MV-4-11 (cell line): ENCODE data around the gene RAB3C.
A peak's percentile ranks its signal among the peaks of the same experiment; 100 is the strongest.

ENCODE experiments used
- DNase-seq: peaks from one replicate; lab custom pipeline; 2025; lab: John Stamatoyannopoulos, UW

RAB3C gene

GRCh38 chr5:58885260-58885659, 302.4 kb downstream of the RAB3C start:
- no peak for DNase-seq

DNA sequence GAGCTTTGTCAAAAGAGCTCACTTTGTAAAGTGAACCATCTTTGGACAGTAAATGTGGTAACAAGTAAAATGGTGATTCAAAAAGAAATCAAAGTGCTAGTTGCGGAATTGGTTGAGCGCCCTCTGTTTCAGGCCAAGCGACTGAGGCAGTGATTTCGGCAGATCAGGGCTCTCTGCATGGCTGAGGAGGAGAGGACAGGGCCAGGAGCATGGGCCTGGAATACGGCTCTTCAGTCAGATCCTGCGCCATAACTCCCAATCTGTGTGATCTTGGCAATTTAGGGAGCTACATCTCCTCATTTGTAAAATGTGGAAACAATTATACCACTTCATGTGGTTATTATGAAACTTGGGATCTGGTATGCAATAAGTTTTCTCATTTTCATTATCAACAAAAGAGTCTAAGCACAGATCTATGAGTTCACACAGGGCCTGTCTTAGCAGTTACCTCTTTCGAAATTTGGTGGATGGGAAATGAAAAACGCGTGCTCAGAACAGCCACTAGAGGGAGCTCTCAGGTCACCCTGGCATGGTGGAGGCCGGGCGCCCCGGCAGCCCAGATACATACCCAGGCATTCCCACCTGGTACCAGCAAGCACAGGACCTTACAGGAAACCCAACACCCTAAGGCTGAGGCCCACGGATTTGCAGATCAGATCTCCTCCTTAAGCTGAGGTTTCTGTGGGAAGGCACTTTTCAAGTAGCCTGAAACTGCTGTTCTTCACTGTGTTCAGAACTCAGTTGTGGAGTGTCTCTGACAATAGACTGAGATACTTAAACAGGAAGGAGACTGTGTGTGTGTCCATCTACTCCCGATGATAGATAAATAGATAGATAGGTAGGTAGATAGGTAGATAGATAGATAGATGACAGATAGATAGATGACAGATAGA, 303.7 kb downstream of the RAB3C start:
- peak; percentile 53 for DNase-seq

- DNase-seq, result no peak
Observed at GRCh38 chr5:58887311-58887710, 304.4 kb downstream of the RAB3C start.

DNA sequence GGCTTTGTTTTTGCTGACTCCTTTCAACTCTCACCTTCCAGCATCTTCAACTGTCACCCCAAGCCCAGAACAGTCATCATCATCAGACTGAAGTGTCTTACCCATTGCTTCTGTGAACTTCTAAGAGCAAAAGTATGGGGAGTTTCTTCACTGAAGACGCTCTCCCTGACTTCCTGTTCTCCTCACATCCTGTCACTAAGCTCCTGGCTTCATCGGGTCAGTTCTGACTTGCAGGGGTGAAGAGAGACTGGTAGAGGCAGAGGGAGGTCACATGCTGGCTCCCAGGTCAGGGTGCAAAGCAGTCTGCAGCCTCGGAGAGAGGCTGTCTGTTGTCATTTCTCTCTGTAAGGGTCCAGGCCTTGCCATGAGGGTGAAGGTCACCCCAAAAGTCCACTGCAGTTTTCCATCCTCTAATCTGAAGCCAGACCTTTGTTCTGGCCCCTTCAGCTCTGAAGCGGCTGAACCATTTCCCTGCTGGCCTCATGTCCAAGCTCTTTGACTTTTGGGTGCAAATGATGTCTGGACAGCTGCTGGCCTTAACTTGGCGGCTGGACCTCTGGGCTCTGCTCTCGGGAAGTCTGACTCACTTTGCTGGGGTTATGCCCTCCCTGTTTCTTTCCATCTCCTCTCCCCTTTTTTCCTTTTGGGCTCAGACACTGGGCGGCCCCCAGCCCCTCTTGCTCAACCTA, 305.0 kb downstream of the RAB3C start:
- DNase-seq, result peak; percentile 41

- DNase-seq, result no peak
Observed at GRCh38 chr5:58890265-58890664, 307.4 kb downstream of the RAB3C start.

GRCh38 chr5:58890701-58891085, 307.8 kb downstream of the RAB3C start:
- DNase-seq, result no peak

- DNase-seq, result peak; percentile 47
Observed at GRCh38 chr5:58891086-58891970, 308.5 kb downstream of the RAB3C start.

GRCh38 chr5:58891971-58892343, 309.1 kb downstream of the RAB3C start:
- no peak for DNase-seq

GRCh38 chr5:58893551-58893950, 310.7 kb downstream of the RAB3C start:
- no peak for DNase-seq

GRCh38 chr5:58898006-58898405, 315.1 kb downstream of the RAB3C start:
- DNase-seq, result no peak

GRCh38 chr5:58898538-58898937, 315.7 kb downstream of the RAB3C start:
- no peak for DNase-seq

- DNase-seq, result no peak
Observed at GRCh38 chr5:58901271-58901670, 318.4 kb downstream of the RAB3C start.

GRCh38 chr5:58902305-58902704, 319.4 kb downstream of the RAB3C start:
- no peak for DNase-seq

GRCh38 chr5:58902765-58903164, 319.9 kb downstream of the RAB3C start:
- no peak for DNase-seq

DNA sequence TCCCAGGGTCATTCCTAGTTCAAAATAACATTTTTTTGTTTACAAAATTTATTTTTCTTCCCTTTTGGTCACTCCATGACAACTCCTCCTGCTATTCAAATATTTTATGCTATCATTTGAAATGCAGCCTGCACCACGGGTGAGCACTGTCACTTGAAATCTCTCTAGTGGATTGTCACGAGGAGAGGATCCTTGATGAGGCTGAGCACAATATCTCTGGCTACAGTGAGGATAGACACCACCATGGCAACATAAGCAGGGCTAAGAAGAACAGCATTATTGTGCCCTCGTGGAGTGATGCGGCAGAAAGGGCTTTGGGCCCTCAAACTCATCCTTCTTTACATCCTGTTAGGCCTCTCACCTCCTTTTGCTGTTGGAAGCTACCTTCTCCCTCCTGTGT, 321.9 kb downstream of the RAB3C start:
- no peak for DNase-seq

- DNase-seq, result no peak
Observed at GRCh38 chr5:58905944-58906343, 323.1 kb downstream of the RAB3C start.
